ENCODE measurements around the gene TEX13A.
"Not testable (repeated sequence)": the region's sequence is repeated elsewhere in the genome, so short reads cannot be mapped to it uniquely, and the experiment has no call there.

Gene TEX13A

DNA sequence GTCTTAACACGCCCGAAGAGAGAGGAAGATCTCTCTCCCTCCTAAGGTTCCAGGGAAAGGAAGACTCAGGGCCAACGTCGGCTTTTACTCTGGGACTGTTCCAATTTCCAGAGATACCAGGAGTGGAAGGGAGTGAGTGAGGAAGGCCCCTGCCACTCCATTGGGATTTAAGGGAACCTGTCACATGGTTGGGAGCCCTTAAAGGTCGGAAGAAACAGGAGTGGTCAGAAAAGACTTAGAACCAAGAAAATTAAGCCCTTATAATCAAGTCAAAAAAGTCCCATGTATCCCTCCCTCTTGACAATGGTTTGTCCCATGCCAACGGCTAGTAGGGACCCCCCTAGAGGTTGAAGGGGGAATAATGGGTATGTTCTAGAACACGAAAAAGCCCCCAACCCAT, at the start of gene TEX13A:
TEX13A (minus strand) TSS at position 59 of the 400 bp plus-strand sequence. CDS start 297 bp downstream, outside the sequence.
- DNase-seq = no peak

- no peak for DNase-seq
These were observed 48.9 kb upstream of the TEX13A start for GRCh38 chrX:105269386-105269785.

DNA sequence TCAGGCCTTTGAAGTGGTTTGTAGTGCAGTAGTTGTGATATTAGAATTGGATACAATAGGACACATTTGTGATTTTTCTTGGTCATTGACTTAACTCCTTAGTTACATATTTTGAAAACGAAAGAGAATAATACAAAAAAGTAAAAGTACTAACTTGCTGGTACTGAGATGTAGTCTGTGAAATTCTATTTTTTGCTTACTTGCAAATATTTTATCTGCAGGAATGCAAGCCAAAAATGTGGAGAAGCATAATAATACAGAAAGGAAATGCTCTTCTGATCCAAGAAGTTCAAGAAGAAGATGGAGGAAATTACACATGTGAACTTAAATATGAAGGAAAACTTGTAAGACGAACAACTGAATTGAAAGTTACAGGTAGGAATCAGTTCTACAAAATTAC, 46.7 kb upstream of the TEX13A start:
- DNase-seq = no peak

GRCh38 chrX:105266456-105266855, 46.0 kb upstream of the TEX13A start:
- no peak for DNase-seq

DNA sequence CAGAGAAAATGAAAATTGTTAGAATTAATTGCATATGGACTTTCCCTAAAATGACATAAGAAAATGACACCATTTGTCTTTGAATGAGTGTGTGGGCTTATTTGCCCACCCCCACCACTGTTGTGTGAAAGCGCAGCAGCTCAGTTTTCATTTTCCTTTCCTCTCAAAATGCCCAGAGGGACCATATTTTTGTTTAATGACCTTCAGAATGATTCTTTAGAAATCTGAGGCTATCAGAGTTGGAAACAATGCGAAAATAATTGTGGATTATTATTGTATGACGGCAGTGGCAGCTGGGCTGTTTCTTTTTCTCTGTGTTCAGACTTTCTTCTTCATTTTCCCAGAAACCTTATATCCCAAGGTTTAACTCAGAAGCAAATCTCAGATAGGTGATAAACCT, 44.6 kb upstream of the TEX13A start:
- DNase-seq = no peak

GRCh38 chrX:105263801-105264200, 43.3 kb upstream of the TEX13A start:
- no peak for DNase-seq

DNA sequence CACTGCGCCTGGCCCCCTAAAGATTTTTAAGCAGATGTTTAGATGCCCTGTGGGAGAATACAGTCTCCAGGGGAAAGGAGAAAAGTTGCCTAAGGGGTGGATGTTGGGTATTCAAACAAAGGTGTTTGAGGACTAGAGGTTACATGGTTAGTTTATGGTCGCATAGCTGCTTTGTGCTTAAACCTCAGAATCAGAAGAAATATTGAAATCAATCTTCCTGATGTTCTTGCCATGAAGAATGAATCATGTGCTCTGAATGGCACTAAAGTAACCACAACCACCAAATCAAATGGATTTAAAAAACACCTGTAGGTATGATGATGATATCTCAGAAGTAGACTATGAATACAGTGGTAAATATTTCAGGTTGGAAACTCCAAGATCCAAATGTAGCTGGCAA, 42.7 kb upstream of the TEX13A start:
- DNase-seq = no peak

DNA sequence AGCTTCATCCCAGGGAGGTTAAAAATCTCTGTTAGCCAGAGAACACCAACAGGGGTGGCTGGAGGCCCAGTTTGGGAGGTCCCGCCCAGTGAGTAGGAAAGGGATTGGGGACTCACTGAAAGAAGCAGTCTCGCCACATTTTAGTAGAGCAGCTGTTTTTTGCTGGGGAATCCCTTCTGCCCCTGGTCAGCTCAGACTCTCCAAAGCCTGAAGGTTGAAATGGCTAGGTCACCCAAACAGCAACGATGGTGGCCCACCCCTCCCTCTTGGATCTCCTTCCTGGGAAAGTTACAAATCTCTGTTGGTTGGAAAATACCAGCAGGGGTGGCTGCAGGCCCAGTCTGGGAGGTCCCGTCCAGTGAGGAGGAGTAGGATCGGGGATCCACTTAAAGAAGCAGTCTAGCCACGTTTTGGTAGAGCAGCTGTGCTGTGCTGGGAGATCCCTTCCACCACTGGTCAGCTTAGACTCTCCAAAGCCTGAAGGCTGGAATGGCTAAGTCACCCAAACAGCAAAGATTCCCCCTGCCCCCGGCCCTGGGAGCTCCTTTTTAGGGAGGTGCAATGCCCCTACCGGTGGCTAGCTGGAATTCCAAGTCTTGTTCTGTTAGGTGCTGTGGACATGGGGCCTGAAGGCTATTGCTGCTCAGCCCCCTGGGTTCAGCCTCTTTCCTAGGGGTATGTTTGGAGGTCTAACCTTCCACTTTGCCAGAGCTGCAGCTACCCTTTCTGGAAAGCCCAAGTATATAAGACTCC, 40.0 kb upstream of the TEX13A start:
- DNase-seq = no peak

GRCh38 chrX:105241056-105241455, 20.6 kb upstream of the TEX13A start:
- no peak for DNase-seq

GRCh38 chrX:105237407-105237806, 16.9 kb upstream of the TEX13A start:
- not testable (repeated sequence) for DNase-seq

GRCh38 chrX:105229146-105229545, 8.7 kb upstream of the TEX13A start:
- DNase-seq = no peak

DNA sequence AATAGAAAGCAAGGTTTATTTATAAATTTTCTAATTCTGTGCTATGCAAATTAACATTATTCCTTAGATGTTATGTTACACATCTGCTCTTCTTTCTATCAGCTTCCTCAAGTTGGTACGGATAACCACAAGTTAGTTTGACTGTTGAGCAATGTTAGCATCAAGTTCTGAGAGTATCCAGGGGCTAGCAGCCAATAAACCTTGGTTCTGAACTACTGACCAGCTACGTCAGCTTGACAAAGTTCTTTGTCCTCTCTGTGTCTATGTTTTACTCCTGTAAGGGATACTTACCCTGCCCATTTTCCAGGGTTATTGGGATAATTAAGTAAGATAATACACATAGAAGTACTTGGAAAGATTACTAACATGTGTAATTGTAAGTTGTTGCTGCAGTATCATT, 8.1 kb upstream of the TEX13A start:
- no peak for DNase-seq

DNA sequence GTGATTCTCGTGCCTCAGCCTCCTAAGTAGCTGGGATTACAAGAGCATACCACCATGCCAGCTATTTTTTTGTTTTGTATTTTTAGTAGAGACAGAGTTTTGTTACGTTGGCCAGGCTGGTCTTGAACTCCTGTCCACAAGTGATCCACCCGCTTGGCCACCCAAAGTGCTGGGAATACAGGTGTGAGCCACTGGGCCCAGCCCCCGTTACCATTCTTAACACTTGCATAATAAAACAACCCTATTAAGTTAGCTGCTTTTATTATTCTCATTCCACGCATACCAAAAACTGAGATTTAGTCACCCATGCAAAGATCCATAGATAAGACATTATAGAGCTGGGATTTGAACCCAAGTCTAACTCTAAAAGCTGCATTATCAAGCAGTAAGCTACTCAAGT, 6.0 kb upstream of the TEX13A start:
- DNase-seq = no peak

DNA sequence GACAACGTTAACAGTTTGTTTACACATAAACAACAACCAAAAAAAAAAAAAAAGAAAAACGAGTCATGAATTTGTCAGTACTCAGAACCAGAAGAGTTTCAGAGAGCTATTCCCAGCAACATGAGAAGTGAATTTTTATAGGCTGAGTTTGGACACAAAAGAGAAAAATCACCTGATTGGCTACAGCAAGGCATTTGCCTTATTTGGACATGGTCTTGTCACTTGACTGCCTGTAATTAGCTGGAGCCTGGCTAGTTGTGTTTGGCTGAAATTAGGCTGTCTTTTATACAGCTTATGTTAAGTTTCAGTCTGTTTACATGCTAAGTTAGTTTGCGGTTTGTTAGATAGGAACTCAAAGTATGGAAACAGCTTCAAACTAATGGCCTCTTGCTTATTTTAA, 880 bp upstream of the TEX13A start:
- DNase-seq = no peak

GRCh38 chrX:105219454-105220401, 766 bp downstream of the TEX13A start:
- DNase-seq = no peak

DNA sequence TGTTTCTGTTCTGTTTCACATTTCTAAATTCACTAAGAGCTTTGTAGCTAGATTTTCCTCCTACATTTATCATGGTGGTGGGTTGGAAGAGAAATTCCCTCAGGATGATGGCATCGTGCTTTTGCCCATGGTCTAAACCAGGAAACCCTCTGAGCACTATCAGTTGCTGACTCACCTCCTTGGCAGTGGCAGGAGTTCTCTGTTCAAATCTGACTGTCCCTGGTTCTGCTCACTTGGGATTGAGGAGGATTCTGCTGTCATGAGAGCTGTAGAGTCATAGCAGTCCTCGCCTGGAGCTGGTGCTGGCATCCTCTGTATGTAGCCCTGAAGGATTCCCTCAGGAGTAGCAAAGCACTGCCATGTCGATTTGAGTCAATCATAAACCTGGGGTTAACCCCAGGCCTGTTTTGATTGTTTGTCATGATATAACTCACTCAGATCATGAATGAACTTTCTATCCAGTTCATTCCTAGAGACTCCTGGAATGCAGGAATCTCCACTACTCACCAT, 9.4 kb downstream of the TEX13A start:
- DNase-seq = no peak

GRCh38 chrX:105210258-105210657, 10.2 kb downstream of the TEX13A start:
- no peak for DNase-seq

- no peak for DNase-seq
These were observed 11.1 kb downstream of the TEX13A start for GRCh38 chrX:105209406-105209805.

DNA sequence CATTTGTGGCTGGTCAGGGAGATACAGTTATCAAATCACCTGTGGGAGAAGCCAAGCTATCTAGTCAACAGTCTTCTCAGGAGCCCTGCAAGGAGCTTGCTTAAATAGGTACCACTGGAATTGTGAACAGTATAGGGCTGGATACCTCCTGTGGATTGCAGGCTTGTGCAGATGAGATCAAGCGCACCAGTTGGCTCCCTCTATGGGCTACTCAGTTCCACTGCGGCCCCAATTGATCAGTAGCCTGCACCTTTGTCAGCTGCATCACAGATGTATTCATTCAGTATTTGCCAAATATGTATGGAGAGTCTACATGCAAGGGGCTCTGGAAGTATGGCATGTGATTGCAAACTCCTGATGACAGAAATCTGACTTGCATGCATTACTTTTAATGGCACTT, 28.6 kb downstream of the TEX13A start:
- no peak for DNase-seq

GRCh38 chrX:105190252-105190853, 30.1 kb downstream of the TEX13A start:
- no peak for DNase-seq

DNA sequence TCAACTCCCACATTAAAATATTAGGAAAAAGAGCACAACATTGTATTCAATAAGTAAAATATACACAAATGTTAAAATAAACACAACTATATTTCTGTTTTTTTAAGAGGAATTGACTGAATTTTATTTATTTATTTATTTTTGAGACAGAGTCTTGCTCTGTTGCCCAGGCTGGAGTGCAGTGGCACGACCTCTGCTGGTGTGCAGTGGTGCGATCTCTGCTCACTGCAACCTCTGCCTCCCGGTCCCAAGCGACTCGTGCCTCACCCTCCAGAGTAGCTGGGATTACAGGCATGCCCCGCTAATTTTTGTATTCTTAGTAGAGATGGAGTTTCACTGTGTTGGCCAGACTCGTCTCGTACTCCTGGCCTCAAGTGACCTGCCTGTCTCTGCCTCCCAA, 31.4 kb downstream of the TEX13A start:
- DNase-seq = no peak

- no peak for DNase-seq
These were observed 40.9 kb downstream of the TEX13A start for GRCh38 chrX:105179644-105180043.

- DNase-seq = no peak
These were observed 47.4 kb downstream of the TEX13A start for GRCh38 chrX:105173071-105173470.

All from DMS79 (cell line).